ENCODE results near the gene ARL10.

DNA sequence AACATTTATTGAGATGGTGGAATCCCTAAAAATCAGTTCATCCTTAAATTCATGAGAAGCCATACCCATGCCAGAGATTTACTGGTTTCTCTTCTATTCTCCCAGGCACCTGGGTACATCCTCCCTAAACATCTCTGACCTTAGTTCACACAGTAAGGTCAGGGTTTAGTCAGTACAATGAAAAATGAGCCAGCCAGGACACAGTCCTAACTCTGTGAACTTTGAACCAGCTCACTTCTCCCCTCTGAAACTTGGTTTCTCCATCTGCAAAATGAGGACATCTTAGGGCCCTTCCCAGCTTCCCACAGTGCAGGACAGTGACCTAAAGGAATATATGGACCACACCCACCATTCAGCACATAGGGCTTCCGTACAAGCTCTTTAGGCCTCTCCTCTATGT lies 21.2 kb downstream of the ARL10 start:
- TF ChIP-seq CTCF (IDR thresholded peaks at IDR 0.05; ENCODE audit: insufficient read depth, low read depth, low read length) (no peak), EZH2 (IDR thresholded peaks at IDR 0.05; ENCODE audit: insufficient read depth, low read length) (no peak)

Data from astrocyte (in vitro differentiated cells and primary cell).